Putamen (tissue), 1 donor: Measurements from ENCODE around the gene GOLGA6D.
"Not testable (repeated sequence)": the region's sequence is repeated elsewhere in the genome, so short reads cannot be mapped to it uniquely, and the experiment has no call there.

Experiments used
- DNase-seq: peaks from one replicate; pipeline ENCODE4 v3.0.0-alpha.2; 2016; ENCODE audit warnings: low spot score

GOLGA6D gene

GRCh38 chr15:75278497-75278896 is 4.1 kb upstream of the GOLGA6D start:
- not testable (repeated sequence) for DNase-seq

GRCh38 chr15:75284152-75284551 is 1.5 kb downstream of the GOLGA6D start:
- not testable (repeated sequence) for DNase-seq

- DNase-seq: not testable (repeated sequence)
Measured at GRCh38 chr15:75293660-75294059, 11.0 kb downstream of the GOLGA6D start.

- DNase-seq: not testable (repeated sequence)
Measured at GRCh38 chr15:75298541-75299310, 16.1 kb downstream of the GOLGA6D start.

- not testable (repeated sequence) for DNase-seq
Measured at GRCh38 chr15:75299311-75299688, 16.7 kb downstream of the GOLGA6D start.

- DNase-seq: not testable (repeated sequence)
Measured at GRCh38 chr15:75300026-75300425, 17.4 kb downstream of the GOLGA6D start.

GRCh38 chr15:75302318-75302717 is 19.7 kb downstream of the GOLGA6D start:
- DNase-seq: no peak

GRCh38 chr15:75302753-75303152 is 20.1 kb downstream of the GOLGA6D start:
- not testable (repeated sequence) for DNase-seq

GRCh38 chr15:75306188-75306587 is 23.6 kb downstream of the GOLGA6D start:
- DNase-seq: no peak

GRCh38 chr15:75307778-75308390 is 25.2 kb downstream of the GOLGA6D start:
- no peak for DNase-seq

GRCh38 chr15:75309711-75310110 is 27.1 kb downstream of the GOLGA6D start:
- no peak for DNase-seq

GRCh38 chr15:75312548-75312947 is 29.9 kb downstream of the GOLGA6D start:
- DNase-seq: not testable (repeated sequence)

- no peak for DNase-seq
Measured at GRCh38 chr15:75313116-75313845, 30.6 kb downstream of the GOLGA6D start.

- DNase-seq: no peak
Measured at GRCh38 chr15:75314552-75315290, 32.1 kb downstream of the GOLGA6D start.

- DNase-seq: not testable (repeated sequence)
Measured at GRCh38 chr15:75319231-75319897, 36.7 kb downstream of the GOLGA6D start.

GRCh38 chr15:75321711-75322110 is 39.1 kb downstream of the GOLGA6D start:
- DNase-seq: no peak

- no peak for DNase-seq
Measured at GRCh38 chr15:75325922-75326321, 43.3 kb downstream of the GOLGA6D start.

GRCh38 chr15:75327005-75327404 is 44.4 kb downstream of the GOLGA6D start:
- no peak for DNase-seq

GRCh38 chr15:75327491-75327890 is 44.9 kb downstream of the GOLGA6D start:
- DNase-seq: no peak

- no peak for DNase-seq
Measured at GRCh38 chr15:75328493-75329314, 46.1 kb downstream of the GOLGA6D start.

- no peak for DNase-seq
Measured at GRCh38 chr15:75329571-75329970, 46.9 kb downstream of the GOLGA6D start.
